GM15510 (cell line): ENCODE data around the gene HOXD4.

Source experiments
- POLR2A ChIP-seq: IDR thresholded peaks from 3 replicates; pipeline ENCODE4 v1.6.1; 2011; ENCODE audit warnings: borderline replicate concordance; ENCODE audit not compliant: insufficient read length; ENCODE audit errors: extremely low read depth

Gene HOXD4

GRCh38 chr2:176128982-176129796 is 22.2 kb upstream of the HOXD4 start, which contains the start of gene HOXD8:
TSS of gene HOXD8 (plus strand) at chr2:176129705. CDS start at chr2:176130367, 662 bp downstream.
- TF ChIP-seq POLR2A: no peak

GRCh38 chr2:176129813-176130146 is 21.6 kb upstream of the HOXD4 start:
- no peak for TF ChIP-seq POLR2A

- no peak for TF ChIP-seq POLR2A
These were observed 21.0 kb upstream of the HOXD4 start for GRCh38 chr2:176130147-176130956.

DNA sequence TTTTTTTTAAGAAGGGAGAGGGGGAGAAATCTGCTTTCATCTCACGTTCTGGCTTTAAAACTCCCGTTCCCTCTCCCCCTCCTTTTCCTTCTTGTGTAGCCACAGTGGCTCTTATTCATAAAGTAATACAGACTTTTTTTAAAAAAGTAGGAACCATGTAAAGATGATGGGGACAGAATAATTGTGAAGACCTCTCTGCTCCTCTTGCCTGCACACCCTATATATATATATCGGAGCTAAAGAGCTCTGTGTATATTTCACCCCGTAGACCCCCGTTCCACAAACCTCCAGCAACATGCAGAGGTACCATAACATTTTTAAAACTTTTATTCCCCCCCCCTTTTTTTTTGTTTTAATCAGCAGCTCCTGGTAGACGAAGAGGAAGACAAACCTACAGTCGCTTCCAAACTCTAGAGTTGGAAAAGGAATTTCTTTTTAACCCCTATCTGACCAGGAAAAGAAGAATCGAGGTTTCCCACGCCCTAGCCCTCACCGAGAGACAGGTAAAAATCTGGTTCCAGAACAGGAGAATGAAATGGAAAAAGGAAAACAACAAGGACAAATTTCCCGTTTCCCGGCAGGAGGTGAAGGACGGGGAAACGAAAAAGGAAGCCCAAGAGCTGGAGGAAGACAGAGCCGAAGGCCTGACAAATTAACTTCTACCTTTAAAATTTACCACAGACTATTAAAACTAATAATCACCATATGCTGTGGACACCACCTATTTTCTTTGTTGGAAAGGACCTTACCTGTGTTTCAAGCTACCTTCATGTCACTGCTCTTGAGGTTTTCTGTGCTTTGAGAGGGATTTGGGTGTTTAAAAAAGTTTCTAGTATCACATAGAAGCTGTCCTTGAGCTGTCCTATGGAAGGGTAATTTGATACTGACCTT is 20.1 kb upstream of the HOXD4 start:
- no peak for TF ChIP-seq POLR2A

GRCh38 chr2:176131848-176132158 is 19.5 kb upstream of the HOXD4 start:
- no peak for TF ChIP-seq POLR2A

DNA sequence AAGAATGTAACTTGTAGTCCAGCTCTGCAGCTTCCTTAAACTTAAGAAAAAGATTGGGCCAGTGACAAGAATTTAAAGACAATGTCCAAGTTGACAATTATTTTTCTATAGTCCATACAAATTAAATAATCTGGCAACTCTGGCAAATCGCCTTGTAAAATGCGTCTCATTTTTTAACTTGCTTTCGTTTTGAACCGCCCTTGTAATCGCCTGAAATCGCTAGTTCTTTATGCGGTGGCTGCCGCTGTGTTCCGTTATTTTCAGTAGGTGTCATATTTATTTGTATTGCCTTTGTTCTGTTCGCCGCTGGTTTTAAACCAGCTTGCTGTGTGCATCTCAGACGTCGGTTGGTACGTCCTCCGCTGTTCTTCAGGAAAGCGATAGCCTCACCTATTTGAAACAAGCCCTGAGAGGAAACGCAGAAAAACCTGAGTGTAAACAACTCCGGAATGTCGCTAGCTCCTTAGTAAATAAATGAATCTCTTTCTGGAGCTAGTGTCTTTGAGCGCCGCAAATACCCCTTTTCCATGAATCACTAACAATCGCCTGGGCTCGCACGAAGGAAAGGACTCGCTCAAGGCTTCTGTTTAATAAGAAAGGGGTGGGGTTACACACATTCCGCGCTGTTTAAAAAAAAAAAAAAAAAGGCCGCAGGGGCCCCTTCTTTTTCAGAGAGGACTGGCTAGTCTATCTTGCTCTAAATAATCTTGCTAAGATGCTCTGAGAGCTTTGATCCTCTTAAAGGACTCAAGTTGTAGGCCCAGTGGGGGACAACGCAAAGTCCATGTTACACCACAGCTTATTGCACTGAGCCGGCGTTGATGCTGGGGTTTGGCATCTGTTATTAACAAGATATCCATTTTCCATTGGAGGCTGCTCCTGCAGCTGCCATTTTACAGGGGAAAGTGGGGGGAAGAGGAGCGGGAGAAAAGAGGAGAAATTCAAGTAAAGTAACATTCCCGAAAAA is 18.9 kb upstream of the HOXD4 start:
- TF ChIP-seq POLR2A: no peak

DNA sequence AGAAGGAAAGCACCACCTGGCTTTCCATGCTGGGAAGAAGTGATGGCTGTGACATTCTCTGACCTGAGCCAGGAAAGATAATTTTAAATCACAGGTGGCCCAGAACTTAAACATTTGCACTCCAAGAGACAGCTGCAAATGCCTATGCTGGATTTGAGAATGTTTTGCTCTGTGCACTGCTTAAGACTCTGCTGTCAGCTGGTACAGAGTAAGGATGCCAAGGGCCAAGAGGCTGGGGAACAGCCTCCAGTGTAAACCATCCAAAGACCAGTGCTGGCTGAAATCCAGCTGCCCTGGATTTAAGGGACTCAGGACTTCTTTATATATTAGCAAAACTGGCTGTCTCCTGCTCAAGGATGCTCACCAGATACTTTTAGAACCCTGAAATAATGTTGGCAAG is 18.0 kb upstream of the HOXD4 start:
- no peak for TF ChIP-seq POLR2A

GRCh38 chr2:176134035-176134434 is 17.3 kb upstream of the HOXD4 start:
- TF ChIP-seq POLR2A: no peak

GRCh38 chr2:176135035-176135440 is 16.3 kb upstream of the HOXD4 start:
- TF ChIP-seq POLR2A: no peak

- no peak for TF ChIP-seq POLR2A
These were observed 14.7 kb upstream of the HOXD4 start for GRCh38 chr2:176136374-176137251.

DNA sequence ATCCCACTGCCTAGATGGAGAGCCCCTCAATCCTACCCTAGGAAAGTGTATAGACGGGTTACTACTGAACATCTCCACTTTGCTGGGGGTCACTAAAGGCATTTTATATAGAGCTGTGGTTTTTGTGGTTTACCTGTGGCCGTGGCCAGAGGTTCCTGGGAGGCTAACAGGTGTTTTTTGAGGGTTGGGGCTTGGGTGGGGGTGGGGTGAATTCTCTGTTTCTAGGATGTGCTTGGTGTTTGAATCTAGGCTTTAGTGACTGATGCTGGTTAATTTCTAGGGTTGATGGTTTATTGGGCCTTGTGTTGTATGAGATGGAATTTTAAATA is 14.1 kb upstream of the HOXD4 start:
- TF ChIP-seq POLR2A: no peak

GRCh38 chr2:176137906-176138305 is 13.4 kb upstream of the HOXD4 start:
- no peak for TF ChIP-seq POLR2A

- no peak for TF ChIP-seq POLR2A
These were observed 12.8 kb upstream of the HOXD4 start for GRCh38 chr2:176138526-176138922.
